Fibroblast of villous mesenchyme (primary cell): ENCODE measurements around the gene PCNX3. TPM values are rescaled to one million over a fixed set of nuclear protein-coding genes. Genes with fewer than 3 reads are reported as not detected.
"Not testable (repeated sequence)": the region's sequence is repeated elsewhere in the genome, so short reads cannot be mapped to it uniquely, and the experiment has no call there.

Experiments
- DNase-seq: peaks from one replicate; pipeline ENCODE4 v3.0.0-alpha.2; 2010; ENCODE audit warnings: low read depth
- H3K4me3 ChIP-seq: 2 replicates; pipeline ENCODE4 v1.5.1; 2011; ENCODE audit warnings: low read depth, mild to moderate bottlenecking, low read length
- CTCF ChIP-seq: IDR thresholded peaks from 2 replicates; pipeline ENCODE4 v1.5.1; 2012; ENCODE audit warnings: low read depth, mild to moderate bottlenecking, low read length; ENCODE audit not compliant: insufficient read depth
- total RNA-seq: library from RNA; depleted of rRNA; stranded (reverse); fragments of >200 nt; gene quantifications from 2 replicates; pipeline ENCODE4 v1.2.3, GENCODE V29; 2012

Gene PCNX3
- total RNA-seq, 1 donor, result 32.4 TPM

GRCh38 chr11:65636108-65637031 lies 20.8 kb downstream of the PCNX3 start:
- DNase-seq, result no peak
- no peak overlapping the region for H3K4me3 ChIP-seq
- no peak for TF ChIP-seq CTCF

- no peak for DNase-seq
- TF ChIP-seq CTCF, result no peak
- H3K4me3 ChIP-seq, result no peak overlapping the region
Measured at GRCh38 chr11:65637032-65637557, 21.5 kb downstream of the PCNX3 start.

GRCh38 chr11:65637794-65638419 lies 22.3 kb downstream of the PCNX3 start, which contains the start of gene SIPA1:
SIPA1 (plus strand) TSS chr11:65638101; CDS start chr11:65640922, 2,821 bp downstream.
- TF ChIP-seq CTCF, result peak; percentile 70
- DNase-seq, result peak; percentile 94
- peak within 1 kb of the TSS; percentile 82 for H3K4me3 ChIP-seq

- not testable (repeated sequence) for DNase-seq
Measured at GRCh38 chr11:65639228-65639597, 23.6 kb downstream of the PCNX3 start.

GRCh38 chr11:65639623-65640482 lies 24.3 kb downstream of the PCNX3 start:
- no peak for TF ChIP-seq CTCF
- H3K4me3 ChIP-seq, result no peak overlapping the region
- DNase-seq, result no peak

More at GRCh38 chr11:65639228-65639597, 23.6 kb downstream of the PCNX3 start:
- not testable (repeated sequence) for H3K4me3 ChIP-seq

GRCh38 chr11:65640483-65641296 lies 25.1 kb downstream of the PCNX3 start:
- H3K4me3 ChIP-seq, result no peak overlapping the region
- no peak for DNase-seq
- TF ChIP-seq CTCF, result no peak
